HepG2 (cell line): ENCODE results near the gene MPZ. TPM values are rescaled to one million over a fixed set of nuclear protein-coding genes. Genes with fewer than 3 reads are reported as not detected.

Source experiments
- ATAC-seq: fragments of 200-7000 bp; cut with Tn5 transposase; 3 replicates; pipeline ENCODE4 v1.9.1; 2020; ENCODE audit warnings: mild to moderate bottlenecking, moderate library complexity
- BruUV-seq: library from RNA; stranded (reverse); fragments of 400-500 nt; replicated peaks from 2 replicates; lab custom pipeline; 2021; lab: Mats Ljungman, UMichigan
- CTCF ChIA-PET: fragments of 300-600 bp; formaldehyde crosslinking; extraction: SDS; loops from one replicate; lab custom pipeline; 2021; ENCODE audit warnings: low total read pairs, inconsistent platforms, low intra/inter-chr PET ratio; lab: Yijun Ruan, JAX
- POLR2A ChIA-PET: fragments of 350-600 bp; sonication (Branson Sonifier 250); formaldehyde crosslinking; loops from one replicate; lab custom pipeline; 2020; ENCODE audit warnings: antibody characterized with exemption, inconsistent platforms; lab: Yijun Ruan, JAX
- DNase-seq: peaks from one replicate; pipeline ENCODE4 v3.0.0-alpha.2; 2015; ENCODE audit warnings: low spot score
- FAIRE-seq: peaks from 3 replicates; lab custom pipeline; 2011; peaks lifted over from hg19 to GRCh38; lab: Jason Lieb, UNC
- H2AFZ ChIP-seq: one replicate; pipeline ENCODE4 v1.6.1; 2011; ENCODE audit warnings: low read length, inconsistent platforms
- H3K27ac ChIP-seq: fragments of 300-600 bp; 3 replicates; pipeline ENCODE4 v1.8.0; 2011; ENCODE audit warnings: mixed run types, mild to moderate bottlenecking, mixed read lengths, low read length, inconsistent platforms; ENCODE audit not compliant: insufficient read depth; ENCODE audit errors: extremely low read length
- H3K27me3 ChIP-seq, 2 experiments: fragments of 200-600 bp in 1 of 2; 2 replicates in 1 of 2; 3 replicates in 1 of 2; pipeline versions ENCODE4 v1.6.0 to v1.8.0; 2011; ENCODE audit warnings: low read length in 2 of 2, mild to moderate bottlenecking in 2 of 2, moderate library complexity in 2 of 2, inconsistent platforms in 1 of 2; ENCODE audit not compliant: insufficient read depth in 2 of 2, control insufficient read depth in 1 of 2
- H3K36me3 ChIP-seq, 2 experiments: fragments of 200-600 bp in 1 of 2; replicated peaks in 1 of 2; 2 replicates in 1 of 2; 3 replicates in 1 of 2; pipeline versions ENCODE4 v1.5.1 to v1.8.0; 2011; ENCODE audit warnings: low read length in 2 of 2, inconsistent platforms in 1 of 2; ENCODE audit not compliant: insufficient read depth in 2 of 2, control insufficient read depth in 1 of 2
- H3K4me1 ChIP-seq: 2 replicates; pipeline ENCODE4 v1.5.1; 2012; ENCODE audit warnings: low read length, inconsistent platforms; ENCODE audit not compliant: insufficient read depth
- H3K4me2 ChIP-seq: 2 replicates; pipeline ENCODE4 v1.6.0; 2011; ENCODE audit warnings: low read depth, low read length, inconsistent platforms
- H3K4me3 ChIP-seq, 3 experiments: fragments of 200-600 bp in 1 of 3; sonication (generic), shearing (Covaris generic) in 1 of 3; replicated peaks in 1 of 3; 2 replicates each; pipeline ENCODE4 v1.5.1; 2011 to 2016; ENCODE audit warnings: low read length in 3 of 3, inconsistent platforms in 2 of 3, low read depth in 2 of 3, mild to moderate bottlenecking in 2 of 3, control low read depth in 1 of 3, mixed read lengths in 1 of 3; ENCODE audit not compliant: insufficient read depth in 1 of 3
- H3K79me2 ChIP-seq: one replicate; pipeline ENCODE4 v1.6.1; 2011; ENCODE audit warnings: low read length, inconsistent platforms; ENCODE audit not compliant: insufficient read depth
- H3K9ac ChIP-seq: 2 replicates; pipeline ENCODE4 v1.6.0; 2011; ENCODE audit warnings: mild to moderate bottlenecking, low read depth, low read length, inconsistent platforms; ENCODE audit not compliant: insufficient read depth
- H3K9me3 ChIP-seq: 2 replicates; pipeline ENCODE4 v1.5.1; 2012; ENCODE audit warnings: mild to moderate bottlenecking, low read length
- H4K20me1 ChIP-seq: 2 replicates; pipeline ENCODE4 v1.6.0; 2011; ENCODE audit warnings: inconsistent platforms, mild to moderate bottlenecking, low read length, moderate library complexity; ENCODE audit not compliant: insufficient read depth
- ASH2L ChIP-seq: fragments of 300-600, 200-600 bp; sonication (generic); IDR thresholded peaks from 2 replicates; pipeline ENCODE4 v1.7.0; 2017; ENCODE audit warnings: low read depth, mild to moderate bottlenecking, moderate library complexity, mixed read lengths, low read length; ENCODE audit not compliant: insufficient read length
- SNAPC2 ChIP-seq: sonication (generic); formaldehyde crosslinking; IDR thresholded peaks from 2 replicates; pipeline ENCODE4 v1.8.1; 2022; ENCODE audit warnings: mild to moderate bottlenecking, missing genetic modification reagents
- ZNF33B ChIP-seq: sonication (generic); formaldehyde crosslinking; IDR thresholded peaks from 2 replicates; pipeline ENCODE4 v1.5.1; 2020; ENCODE audit warnings: mild to moderate bottlenecking, missing genetic modification reagents
- WGBS: methylation state at CpG from one replicate; pipeline ENCODE4 v1.1.6; 2017; ENCODE audit warnings: low lambda C conversion rate; 5-methylcytosine and 5-hydroxymethylcytosine counted together
- in situ Hi-C: cut with HindIII; loops from 2 replicates; pipeline ENCODE4 v1.10.0; 2017; ENCODE audit warnings: low pct_unique_long_range_greater_than_20kb; ENCODE audit not compliant: extremely low pct_ligation_motif_present
- intact Hi-C: fragments of 100-400 bp; cut with micrococcal nuclease; formaldehyde crosslinking; loops from one replicate; pipeline ENCODE4 v1.10.0; 2022; ENCODE audit not compliant: unreplicated experiment
- polyA plus RNA-seq, 8 experiments: library from polyadenylated mRNA; depleted of rRNA in 3 of 8; stranded (reverse) in 7 of 8; unstranded in 1 of 8; fragments of >200 nt; fragmentation: Illumina TruSeq in 4 of 8; extraction: Trizol in 4 of 8; gene quantifications; 2 replicates each; pipeline versions ENCODE4 v1.2.1 to v1.2.3, GENCODE V29; 2011 to 2016; ENCODE audit warnings: low read depth in 4 of 8, missing spikeins in 1 of 8, mixed read lengths in 1 of 8; ENCODE audit not compliant: insufficient read depth in 1 of 8
- total RNA-seq, 5 experiments: library from RNA; depleted of rRNA; stranded (reverse); fragments of >200 nt; fragmentation: Illumina TruSeq; extraction: Trizol; gene quantifications; 2 replicates each; pipeline ENCODE4 v1.2.3, GENCODE V29; 2016; ENCODE audit warnings: low read depth in 1 of 5
- TF ChIP-seq, protein P1 (sequence below): sonication (generic); formaldehyde crosslinking; IDR thresholded peaks from 2 replicates; pipeline ENCODE4 v1.9.0; 2021; ENCODE audit warnings: missing genetic modification reagents, mild to moderate bottlenecking, borderline replicate concordance
- TF ChIP-seq, protein P2 (sequence below): sonication (generic); formaldehyde crosslinking; IDR thresholded peaks from 2 replicates; pipeline ENCODE4 v1.5.1; 2020; ENCODE audit warnings: missing genetic modification reagents, mild to moderate bottlenecking, borderline replicate concordance
- TF ChIP-seq, protein P3 (sequence below): sonication (generic); formaldehyde crosslinking; IDR thresholded peaks from 2 replicates; pipeline ENCODE4 v1.5.1; 2020; ENCODE audit warnings: missing genetic modification reagents, mild to moderate bottlenecking, borderline replicate concordance
- TF ChIP-seq, protein P4 (sequence below): sonication (generic); formaldehyde crosslinking; IDR thresholded peaks from one replicate; pipeline ENCODE4 v1.5.1; 2020; ENCODE audit warnings: mild to moderate bottlenecking, missing genetic modification reagents; ENCODE audit errors: not compliant biosample characterization

The MPZ gene
- total and polyA plus RNA-seq, 2 of the 13 experiments (the other 11 are each of a cell fraction or from before 2014, with no cell fraction given): 18.3 to 24.6 TPM

DNA sequence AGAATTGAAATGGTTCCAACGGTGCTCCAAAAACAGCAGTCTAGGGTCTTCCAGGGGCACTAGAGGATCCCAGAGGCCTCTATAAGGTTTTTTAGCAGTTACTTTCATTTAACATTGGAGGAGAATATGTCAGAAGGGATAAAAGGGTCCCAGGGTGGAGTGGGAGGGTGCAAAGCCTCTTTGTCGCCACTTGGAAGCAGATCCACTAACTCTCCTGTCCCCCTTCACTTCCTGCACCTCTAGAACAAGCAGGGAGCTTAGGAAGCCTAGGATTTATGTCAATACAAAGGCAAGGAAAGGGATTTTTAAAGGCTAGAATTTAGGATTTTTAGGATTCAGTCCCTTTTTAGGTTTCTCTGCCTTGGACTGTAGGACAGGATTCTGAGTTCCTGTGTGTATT lies 42.9 kb downstream of the MPZ start (continued):
- TF ChIP-seq, protein P1, sequence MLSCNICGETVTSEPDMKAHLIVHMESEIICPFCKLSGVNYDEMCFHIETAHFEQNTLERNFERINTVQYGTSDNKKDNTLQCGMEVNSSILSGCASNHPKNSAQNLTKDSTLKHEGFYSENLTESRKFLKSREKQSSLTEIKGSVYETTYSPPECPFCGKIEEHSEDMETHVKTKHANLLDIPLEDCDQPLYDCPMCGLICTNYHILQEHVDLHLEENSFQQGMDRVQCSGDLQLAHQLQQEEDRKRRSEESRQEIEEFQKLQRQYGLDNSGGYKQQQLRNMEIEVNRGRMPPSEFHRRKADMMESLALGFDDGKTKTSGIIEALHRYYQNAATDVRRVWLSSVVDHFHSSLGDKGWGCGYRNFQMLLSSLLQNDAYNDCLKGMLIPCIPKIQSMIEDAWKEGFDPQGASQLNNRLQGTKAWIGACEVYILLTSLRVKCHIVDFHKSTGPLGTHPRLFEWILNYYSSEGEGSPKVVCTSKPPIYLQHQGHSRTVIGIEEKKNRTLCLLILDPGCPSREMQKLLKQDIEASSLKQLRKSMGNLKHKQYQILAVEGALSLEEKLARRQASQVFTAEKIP (CRISPR knock-in tag): no peak
- no peak for TF ChIP-seq ZNF33B (CRISPR knock-in tag)
- TF ChIP-seq SNAPC2: no peak
- TF ChIP-seq, protein P2, sequence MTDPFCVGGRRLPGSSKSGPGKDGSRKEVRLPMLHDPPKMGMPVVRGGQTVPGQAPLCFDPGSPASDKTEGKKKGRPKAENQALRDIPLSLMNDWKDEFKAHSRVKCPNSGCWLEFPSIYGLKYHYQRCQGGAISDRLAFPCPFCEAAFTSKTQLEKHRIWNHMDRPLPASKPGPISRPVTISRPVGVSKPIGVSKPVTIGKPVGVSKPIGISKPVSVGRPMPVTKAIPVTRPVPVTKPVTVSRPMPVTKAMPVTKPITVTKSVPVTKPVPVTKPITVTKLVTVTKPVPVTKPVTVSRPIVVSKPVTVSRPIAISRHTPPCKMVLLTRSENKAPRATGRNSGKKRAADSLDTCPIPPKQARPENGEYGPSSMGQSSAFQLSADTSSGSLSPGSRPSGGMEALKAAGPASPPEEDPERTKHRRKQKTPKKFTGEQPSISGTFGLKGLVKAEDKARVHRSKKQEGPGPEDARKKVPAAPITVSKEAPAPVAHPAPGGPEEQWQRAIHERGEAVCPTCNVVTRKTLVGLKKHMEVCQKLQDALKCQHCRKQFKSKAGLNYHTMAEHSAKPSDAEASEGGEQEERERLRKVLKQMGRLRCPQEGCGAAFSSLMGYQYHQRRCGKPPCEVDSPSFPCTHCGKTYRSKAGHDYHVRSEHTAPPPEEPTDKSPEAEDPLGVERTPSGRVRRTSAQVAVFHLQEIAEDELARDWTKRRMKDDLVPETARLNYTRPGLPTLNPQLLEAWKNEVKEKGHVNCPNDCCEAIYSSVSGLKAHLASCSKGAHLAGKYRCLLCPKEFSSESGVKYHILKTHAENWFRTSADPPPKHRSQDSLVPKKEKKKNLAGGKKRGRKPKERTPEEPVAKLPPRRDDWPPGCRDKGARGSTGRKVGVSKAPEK (CRISPR knock-in tag): no peak
- no peak for TF ChIP-seq ASH2L
- TF ChIP-seq, protein P3, sequence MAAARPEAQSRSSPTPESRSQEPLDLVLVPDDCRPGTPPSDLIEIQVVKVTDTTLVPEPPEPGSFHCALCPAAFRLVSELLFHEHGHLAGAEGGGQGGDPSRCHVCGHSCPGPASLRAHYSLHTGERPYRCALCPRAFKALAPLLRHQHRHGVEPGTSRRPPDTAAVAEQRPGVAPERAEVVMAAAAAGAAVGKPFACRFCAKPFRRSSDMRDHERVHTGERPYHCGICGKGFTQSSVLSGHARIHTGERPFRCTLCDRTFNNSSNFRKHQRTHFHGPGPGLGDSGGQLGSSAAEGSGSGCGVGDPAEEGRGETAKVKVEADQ (CRISPR knock-in tag): no peak

DNA sequence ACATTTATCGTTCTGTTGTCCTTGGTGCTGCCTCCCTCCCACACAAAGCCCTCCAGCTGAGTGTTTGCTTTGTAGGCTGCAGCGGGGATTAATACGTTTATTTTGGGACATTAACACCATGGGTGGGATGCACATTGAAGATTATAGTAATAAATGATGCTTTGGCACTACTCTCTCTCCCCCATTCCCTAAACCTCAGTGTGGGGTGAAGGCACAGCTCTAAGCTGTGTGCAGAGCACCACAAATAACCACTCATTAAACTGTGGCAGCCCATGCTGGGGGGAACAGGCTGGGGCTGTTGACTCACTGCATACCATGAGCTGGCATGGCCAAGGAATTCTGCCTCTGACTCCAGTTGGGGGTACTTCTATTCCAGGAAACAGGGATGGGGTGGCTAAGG lies 43.6 kb downstream of the MPZ start:
- in situ Hi-C loops: no loop called here
- POLR2A ChIA-PET: interaction anchor here (1.4 kb wide), 1 partner anchor 27 kb away, joined by 3 read pairs; no protein-coding TSS in a partner anchor

More for the DNA sequence above, 43.6 kb downstream of the MPZ start:
- no peak; the same call in 2 of the 3 replicates for ATAC-seq
- no peaks in the 10 kb centered on the region for H4K20me1 ChIP-seq
- no peak for DNase-seq
- 38% methylated on average over 3 of the region's 3 CpGs for WGBS
- no peak overlapping the region for H3K4me2 ChIP-seq
- intact Hi-C loops: no loop called here
- no peak overlapping the region for H3K4me3 ChIP-seq
- H3K9ac ChIP-seq: no peak overlapping the region
- H3K36me3 ChIP-seq: no peaks in the 10 kb centered on the region
- no peak overlapping the region for H2AFZ ChIP-seq
- no TSS peak for BruUV-seq
- TF ChIP-seq, protein P4, sequence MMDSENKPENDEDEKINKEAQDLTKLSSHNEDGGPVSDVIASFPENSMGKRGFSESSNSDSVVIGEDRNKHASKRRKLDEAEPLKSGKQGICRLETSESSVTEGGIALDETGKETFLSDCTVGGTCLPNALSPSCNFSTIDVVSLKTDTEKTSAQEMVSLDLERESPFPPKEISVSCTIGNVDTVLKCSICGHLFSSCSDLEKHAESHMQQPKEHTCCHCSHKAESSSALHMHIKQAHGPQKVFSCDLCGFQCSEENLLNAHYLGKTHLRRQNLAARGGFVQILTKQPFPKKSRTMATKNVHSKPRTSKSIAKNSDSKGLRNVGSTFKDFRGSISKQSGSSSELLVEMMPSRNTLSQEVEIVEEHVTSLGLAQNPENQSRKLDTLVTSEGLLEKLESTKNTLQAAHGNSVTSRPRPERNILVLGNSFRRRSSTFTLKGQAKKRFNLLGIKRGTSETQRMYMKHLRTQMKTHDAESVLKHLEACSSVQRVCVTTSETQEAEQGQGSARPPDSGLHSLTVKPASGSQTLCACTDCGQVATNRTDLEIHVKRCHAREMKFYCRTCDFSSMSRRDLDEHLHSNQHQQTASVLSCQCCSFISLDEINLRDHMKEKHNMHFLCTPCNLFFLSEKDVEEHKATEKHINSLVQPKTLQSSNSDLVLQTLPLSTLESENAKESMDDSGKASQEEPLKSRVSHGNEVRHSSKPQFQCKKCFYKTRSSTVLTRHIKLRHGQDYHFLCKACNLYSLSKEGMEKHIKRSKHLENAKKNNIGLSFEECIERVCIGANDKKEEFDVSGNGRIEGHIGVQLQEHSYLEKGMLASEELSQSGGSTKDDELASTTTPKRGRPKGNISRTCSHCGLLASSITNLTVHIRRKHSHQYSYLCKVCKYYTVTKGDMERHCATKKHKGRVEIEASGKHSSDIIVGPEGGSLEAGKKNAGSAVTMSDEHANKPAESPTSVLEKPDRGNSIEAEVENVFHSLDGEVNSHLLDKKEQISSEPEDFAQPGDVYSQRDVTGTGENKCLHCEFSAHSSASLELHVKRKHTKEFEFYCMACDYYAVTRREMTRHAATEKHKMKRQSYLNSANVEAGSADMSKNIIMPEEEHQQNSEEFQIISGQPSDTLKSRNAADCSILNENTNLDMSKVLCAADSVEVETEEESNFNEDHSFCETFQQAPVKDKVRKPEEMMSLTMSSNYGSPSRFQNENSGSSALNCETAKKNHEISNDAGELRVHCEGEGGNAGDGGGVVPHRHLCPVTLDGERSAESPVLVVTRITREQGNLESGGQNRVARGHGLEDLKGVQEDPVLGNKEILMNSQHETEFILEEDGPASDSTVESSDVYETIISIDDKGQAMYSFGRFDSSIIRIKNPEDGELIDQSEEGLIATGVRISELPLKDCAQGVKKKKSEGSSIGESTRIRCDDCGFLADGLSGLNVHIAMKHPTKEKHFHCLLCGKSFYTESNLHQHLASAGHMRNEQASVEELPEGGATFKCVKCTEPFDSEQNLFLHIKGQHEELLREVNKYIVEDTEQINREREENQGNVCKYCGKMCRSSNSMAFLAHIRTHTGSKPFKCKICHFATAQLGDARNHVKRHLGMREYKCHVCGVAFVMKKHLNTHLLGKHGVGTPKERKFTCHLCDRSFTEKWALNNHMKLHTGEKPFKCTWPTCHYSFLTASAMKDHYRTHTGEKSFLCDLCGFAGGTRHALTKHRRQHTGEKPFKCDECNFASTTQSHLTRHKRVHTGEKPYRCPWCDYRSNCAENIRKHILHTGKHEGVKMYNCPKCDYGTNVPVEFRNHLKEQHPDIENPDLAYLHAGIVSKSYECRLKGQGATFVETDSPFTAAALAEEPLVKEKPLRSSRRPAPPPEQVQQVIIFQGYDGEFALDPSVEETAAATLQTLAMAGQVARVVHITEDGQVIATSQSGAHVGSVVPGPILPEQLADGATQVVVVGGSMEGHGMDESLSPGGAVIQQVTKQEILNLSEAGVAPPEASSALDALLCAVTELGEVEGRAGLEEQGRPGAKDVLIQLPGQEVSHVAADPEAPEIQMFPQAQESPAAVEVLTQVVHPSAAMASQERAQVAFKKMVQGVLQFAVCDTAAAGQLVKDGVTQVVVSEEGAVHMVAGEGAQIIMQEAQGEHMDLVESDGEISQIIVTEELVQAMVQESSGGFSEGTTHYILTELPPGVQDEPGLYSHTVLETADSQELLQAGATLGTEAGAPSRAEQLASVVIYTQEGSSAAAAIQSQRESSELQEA: no peak
- H3K79me2 ChIP-seq: no peaks in the 10 kb centered on the region
- H3K27ac ChIP-seq: no peak overlapping the region
- peaks cover 7% of the 10 kb centered on the region for H3K4me1 ChIP-seq
- no peaks in the 10 kb centered on the region; a peak in 1 of 5 replicates for H3K27me3 ChIP-seq
- no peak for FAIRE-seq
- CTCF ChIA-PET: no interaction called here
- no peaks in the 10 kb centered on the region for H3K9me3 ChIP-seq
